HG02884 (cell line): ENCODE data around the gene ARTN.

Source experiments
- ATAC-seq: cut with Tn5 transposase; IDR thresholded peaks from one replicate; pipeline ENCODE4 v1.9.1; 2021; ENCODE audit warnings: mild to moderate bottlenecking, moderate library complexity; ENCODE audit not compliant: unreplicated experiment

The ARTN gene

DNA sequence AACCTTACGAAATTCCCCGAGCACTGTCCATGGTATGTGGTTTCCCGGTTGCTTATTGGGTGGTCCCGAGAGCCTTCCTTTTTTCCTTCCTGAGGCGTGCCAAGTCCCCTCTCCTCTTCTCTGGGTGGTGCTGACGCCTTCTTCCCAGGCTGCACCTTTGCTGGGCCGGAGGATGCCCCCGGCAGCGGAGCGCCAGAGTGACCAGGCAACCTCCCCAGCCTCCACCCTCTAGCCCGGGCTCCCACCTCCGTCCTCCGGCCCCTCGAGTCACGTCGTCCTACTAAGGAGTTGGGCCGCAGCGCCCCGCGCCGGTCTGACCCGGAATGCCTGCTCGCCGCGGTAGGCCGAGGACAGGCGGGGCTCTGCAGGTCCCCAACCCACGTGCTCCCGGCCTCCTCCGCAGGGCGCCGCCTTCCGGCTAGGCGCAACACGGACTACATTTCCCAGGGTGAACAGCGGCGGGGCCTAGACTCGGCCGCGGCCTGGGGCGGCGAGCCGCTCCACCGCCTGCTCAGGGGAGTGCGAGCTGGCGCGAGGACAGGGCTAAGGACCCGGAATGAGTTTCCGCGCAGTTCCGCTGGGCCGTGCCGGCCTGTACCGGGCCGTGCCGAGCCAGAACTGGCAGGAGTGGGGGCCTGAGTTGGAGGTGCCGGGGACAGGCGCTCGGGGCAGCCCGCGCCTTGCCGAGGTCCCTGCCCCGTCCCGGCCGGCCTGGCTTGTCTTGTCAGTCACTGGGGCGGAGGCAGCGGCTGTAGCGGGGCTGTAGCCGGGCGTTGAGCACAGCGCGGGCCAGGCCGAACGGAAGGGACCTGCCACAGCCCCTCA lies 12.8 kb downstream of the ARTN start, which contains the start of gene IPO13:
TSS of gene IPO13 (plus strand) at position 715 of the 825 bp plus-strand sequence. CDS start 651 bp downstream, outside the sequence.
- ATAC-seq, result peak; percentile 92

DNA sequence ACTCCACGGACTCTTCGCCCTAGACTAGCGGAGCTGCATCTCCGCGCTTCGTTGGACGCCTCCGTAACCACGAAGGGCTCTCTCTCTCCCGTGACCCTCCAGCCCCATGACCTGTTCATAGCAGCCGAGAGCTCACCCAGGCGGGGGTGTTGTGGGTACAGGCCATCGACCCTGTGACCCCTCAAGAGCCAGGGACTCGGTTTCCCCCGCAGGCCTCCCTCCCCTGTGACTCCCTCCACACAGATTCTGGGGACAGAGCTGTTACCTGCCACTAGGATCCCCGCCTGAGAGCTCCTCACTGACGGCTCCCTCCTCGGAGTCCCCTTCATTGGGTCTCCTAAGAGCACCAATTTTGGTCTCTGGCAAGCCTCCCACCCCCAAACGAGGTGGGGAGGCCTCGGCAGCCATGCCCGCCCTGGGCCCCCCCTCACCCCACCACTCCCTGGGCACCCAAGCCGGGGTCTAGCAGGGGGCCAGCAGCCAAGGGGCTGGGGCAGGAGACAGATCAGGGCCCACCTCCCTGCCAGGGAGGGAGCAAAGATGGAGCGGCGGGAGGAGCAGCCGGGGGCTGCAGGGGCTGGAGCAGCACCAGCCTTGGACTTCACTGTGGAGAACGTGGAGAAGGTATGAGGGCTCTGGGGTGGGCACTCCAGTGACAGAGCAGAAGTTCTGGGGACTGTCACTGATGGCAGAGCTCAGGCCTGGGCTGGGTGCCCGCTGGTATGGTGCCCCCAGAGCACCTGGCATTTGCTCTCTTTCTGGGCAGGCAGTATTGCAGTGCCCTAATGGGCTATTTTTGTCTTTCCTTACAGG lies 13.7 kb downstream of the ARTN start:
- ATAC-seq, result peak; percentile 23

DNA sequence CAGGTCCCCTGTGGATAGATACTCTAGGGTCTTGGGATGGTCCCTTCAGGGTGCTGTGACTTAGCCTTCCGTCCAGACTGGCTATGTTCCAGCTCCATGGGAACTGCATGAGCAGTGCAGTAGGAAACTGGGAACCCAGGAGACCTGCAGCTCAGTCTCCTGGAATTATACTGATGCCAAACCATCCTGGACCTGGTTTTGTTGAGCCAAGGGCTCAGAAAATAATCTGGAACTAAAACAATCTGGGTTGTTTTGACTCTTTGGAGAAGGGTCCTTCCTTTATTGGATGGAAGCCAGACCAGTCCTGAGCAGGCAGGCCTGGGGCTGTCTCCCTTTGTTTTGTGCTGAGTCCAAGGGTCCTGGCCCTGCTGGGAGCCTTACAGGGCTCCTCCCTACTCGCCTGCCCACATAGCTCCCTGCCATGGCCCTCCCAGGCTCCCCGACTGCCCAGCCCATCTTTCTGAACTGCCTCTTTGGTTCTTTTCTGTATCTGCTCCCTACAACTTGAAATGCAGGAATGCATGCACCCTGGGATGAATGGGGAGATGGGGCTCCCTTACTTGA lies 14.4 kb downstream of the ARTN start:
- ATAC-seq, result no peak

DNA sequence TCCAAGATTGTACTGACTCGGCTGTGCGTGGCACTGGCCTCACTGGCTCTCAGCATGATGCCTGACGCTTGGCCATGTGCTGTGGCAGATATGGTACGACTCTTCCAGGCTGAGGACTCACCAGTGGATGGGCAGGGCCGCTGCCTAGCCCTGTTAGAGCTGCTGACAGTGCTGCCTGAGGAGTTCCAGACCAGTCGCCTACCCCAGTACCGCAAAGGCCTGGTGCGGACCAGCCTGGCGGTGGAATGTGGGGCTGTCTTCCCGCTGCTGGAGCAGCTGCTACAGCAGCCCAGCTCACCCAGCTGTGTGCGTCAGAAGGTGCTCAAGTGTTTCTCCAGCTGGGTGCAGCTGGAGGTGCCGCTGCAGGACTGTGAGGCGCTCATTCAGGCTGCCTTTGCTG lies 16.1 kb downstream of the ARTN start:
- ATAC-seq, result no peak

DNA sequence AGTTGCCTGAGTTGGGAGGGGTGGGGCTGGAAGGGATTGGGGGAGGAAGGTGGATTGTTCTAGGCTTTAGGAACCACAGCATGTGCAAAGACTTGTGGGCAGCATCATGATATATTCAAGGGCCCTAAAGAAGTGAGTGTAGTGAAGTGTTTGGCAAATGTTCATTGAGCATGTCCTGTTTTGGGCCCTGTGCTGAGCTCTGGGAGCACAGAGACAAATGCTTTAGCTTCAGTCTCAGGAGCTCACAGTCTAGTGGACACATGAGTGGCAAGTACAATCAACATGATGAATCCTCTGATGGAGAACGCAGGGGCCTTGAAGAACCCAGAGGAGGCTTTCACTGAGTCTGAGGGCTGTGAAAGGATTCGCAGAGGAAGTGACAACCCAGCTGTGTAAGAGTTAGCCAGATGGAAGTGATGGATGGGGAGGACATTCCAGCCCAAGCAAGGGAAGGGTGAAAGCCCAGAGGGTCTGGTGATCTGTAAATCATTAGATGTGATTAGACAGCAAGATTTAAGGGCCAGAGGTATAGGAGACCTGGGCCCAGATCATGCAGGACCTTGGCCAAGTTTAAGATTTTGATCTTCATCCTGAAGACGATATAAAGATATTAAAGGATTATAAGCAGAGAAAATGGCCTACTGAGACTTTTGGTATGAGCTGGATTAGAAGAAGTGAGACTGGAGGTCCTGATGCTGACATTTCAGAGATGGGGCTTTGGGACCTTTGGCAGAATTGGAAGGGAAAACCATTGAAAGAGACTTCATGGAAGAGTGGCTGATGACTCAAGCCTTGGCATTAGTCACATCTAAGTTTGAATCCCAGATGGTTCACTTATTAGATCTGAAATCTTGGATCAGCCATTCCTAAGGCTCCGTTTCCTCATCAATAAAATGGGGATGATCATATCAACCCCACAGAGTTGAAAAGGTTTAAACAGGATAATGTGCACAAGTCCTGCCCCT lies 17.7 kb downstream of the ARTN start:
- no peak for ATAC-seq

DNA sequence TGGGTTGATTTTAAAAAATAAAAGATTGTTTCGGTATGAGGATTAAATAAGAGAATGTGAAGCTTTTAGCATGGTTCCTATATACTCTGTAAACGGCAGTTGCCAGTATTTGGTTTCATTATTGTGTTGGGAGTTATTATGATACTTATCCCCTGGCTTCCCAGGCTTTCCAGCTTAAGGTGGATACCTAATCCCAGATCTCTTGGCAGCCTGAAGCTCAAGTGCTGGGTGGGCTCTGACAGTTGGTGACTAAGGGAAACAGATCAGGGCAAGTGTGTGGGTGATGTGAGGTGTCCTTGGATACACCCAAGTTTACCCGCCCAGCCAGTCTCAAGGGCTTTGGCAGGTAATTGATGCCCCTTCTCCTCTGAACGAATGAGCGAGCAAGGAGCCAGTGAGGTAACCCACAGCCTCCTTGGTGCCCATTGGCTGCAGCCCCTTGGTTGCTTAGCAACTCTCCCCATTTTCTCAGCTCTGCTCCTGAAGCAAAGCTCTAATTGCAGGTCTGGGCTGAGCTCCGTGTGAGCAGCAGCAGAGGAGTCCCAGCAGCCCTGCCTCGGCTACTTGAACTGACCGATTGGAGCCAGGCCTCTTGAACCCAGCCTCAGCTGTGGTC lies 19.2 kb downstream of the ARTN start:
- ATAC-seq, result no peak

DNA sequence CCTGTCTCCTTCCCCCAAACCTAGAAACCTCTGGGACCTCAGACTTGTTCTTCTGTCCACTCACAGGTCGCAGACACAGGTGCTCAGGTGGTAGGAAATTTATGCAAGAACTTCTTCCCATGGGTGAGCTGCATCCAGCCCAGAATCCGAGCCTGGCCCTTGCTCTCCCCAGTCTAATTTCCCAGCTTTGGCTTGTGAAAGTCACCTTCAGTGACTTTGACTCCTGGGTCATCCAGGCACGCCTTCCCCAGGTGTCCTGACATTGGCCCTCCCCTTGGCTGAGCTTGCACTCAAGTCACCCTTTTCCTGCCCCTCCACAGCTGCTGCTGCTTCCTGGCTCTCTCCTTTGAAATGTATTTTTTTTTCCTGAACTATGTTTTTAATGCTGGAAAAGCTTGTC lies 19.8 kb downstream of the ARTN start:
- ATAC-seq, result no peak

DNA sequence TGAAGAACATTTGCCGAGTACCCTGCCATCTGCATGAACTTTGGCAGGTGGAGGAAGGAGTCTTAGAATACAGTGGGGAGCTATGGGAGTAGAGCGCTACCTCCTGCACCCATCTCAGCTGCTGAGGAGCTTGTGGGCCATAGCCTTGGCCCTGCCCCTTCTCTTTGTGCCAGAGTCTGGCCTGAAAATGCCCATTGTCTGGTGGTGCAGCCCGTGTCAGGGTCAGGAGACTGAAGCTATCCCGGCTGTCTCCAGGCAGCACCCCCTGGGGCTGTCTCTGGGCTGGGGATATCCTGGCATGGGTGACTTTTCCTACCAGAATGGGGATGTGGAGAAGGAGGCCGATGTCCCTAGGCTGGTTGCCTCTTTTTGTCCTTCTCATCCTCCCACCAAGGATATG lies 20.4 kb downstream of the ARTN start:
- ATAC-seq, result no peak

DNA sequence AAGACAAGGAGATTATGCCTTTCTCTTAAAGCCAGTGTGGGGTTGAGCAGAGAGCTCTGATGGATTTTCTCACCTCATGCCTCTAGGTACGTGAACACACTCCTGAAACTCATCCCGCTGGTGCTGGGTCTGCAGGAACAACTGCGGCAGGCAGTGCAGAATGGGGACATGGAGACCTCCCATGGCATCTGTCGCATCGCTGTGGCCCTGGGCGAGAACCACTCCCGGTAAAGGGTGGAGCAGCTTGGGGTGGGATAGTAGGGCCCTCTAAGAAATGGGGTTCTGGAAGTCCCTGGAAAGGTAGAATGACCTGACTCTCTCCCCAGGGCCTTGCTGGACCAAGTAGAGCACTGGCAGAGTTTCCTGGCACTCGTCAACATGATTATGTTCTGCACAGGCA lies 22.6 kb downstream of the ARTN start:
- no peak for ATAC-seq

DNA sequence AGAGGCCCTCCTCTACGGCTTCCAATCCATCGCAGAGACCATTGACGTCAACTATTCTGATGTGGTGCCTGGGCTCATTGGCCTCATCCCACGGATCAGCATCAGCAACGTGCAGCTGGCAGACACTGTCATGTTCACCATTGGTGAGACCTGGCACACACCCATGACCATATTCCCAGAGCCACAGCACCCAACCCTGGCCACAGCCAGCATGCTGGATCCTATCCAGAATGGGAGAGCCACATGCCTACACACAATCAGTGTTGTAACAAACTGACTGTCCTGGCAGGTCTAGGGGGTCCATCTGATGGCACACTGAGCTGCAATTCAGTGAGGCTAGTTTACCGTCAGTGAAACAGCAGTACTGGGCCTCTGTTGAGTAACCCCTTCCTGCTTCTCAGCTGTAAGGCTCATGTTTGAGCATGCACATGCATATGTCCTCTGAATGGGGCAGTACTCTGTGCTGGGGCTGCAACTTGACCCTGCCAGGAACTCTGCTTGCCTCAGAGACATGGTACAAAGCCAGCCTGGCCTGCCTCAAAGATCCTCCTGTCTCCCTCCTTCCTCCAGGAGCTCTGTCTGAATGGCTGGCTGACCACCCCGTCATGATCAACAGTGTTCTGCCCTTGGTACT lies 23.9 kb downstream of the ARTN start:
- ATAC-seq, result no peak

DNA sequence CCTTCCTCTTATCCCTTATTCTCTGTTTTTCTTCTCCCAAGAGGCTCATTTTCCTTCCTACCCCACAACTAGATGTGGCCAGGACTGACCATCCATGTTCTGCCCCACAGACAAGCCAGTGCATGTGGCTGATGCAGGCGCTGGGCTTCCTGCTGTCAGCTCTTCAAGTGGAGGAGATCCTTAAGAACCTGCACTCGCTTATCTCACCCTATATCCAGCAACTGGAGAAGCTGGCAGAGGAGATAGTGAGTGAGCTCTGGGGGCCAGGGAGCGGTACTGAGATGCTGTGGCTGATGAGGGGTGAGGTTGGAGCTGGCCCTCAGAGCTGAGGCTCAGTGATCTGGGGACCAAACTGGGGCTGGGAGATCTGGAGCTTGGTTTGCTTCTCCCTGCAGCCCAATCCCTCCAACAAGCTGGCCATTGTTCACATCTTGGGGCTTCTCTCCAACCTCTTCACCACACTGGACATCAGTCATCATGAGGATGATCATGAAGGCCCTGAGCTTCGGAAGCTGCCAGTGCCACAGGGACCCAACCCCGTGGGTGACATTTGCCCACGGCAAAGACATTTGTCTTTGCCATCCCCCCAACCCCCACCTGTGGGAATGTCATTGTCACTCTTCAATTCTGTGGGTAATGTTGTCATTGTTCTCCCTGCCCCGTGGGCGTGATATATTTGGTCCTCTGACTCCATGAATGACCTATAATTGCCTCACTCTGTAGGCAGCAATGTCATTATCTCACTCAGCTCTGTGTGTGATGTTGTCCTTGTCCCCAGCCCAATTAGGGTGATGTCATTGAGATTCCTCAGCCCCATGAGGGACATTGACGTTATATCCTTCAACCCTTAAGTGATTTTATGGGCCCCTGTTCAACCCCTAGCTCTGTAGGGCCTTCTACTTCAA lies 25.0 kb downstream of the ARTN start:
- ATAC-seq, result no peak

DNA sequence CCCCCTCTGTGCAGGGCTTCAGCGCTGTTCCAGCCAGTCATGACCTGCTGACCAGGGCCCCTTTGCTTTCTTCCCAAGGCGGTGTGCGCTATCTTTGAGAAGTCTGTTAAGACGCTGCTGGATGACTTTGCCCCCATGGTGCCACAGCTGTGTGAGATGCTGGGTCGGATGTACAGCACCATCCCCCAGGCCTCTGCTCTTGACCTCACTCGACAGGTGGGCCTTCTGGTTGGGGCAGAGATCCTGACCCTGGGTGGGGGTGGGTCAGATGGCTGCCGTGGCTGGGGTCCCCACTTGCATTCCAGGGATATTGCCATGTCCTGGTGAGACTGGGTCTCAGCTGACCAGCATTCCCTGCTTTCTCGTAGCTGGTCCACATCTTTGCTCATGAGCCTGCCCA lies 27.2 kb downstream of the ARTN start:
- no peak for ATAC-seq

DNA sequence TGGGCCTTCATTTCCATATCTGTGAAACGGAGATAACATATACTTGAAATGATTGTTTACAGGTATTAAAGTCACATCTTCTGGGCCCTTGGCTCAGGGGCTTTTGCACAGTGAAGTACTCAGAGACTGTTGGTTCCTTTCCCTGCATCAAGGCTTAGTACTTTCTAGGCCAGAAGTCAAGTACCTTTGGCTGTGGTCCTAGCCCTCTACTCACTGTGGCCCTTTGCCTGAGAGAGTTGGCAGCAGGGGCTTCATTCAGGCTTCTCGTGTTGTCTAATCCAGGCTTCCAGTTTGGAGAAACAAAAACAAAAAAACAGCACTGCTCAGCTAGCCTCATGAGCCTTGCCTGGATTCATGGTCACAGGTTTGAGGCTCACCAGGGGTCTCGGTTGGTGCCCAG lies 28.1 kb downstream of the ARTN start:
- no peak for ATAC-seq

DNA sequence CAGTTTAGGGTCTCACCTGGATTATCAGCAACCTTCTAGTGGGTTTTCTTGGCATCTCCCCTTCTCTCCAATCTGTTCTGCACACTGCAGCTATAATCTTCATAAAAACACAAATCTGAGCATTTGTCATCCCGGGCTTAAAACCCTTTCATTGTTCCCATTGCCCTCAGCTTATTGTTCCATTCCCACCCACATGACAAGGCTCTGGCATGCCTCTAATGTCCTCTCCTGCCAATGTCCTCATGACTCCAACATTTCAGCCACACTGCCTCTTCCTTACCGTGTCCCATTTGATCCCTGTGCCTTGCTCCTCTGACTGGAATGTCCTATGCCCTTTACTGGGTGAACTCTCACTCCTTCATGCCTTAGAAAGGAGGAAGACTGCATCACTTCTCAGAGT lies 28.7 kb downstream of the ARTN start:
- no peak for ATAC-seq

DNA sequence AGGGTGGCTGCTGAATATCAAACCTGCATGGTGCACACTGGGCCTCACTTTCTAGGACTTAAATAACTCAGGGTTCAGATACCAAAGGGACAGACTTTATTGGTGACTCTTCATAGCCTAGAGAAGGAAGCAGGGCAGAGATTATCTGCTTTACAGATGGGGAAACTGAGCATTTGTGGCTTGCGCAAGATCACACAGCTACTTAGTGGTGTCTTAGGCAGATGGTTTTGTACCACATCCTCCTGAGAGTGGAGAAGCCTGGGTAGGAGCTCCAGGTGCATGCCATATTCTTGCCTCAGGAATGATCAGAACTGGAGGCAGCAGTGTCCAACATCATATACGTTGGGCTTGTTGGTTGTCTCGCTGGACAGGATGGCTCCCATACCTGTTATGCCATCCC lies 29.4 kb downstream of the ARTN start:
- no peak for ATAC-seq

DNA sequence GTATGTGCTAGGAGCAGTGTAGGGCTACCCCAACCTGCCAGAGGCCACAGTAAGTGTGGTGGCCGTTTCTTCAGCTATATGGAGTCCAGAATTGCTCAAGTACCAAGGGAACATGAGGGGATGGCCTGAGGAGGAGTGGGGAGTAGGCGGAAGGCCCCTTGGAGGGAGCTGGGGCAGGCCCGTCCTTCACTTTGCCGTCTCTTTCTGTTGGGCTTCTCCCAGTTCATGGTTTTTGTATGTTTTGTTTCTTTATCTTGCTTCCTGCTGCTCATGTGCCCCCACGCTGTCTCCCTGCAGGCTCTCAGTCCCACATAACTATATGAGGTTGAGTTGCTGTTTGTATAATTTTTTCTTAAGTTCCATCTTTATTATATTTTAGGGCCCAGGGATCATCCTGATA lies 30.3 kb downstream of the ARTN start:
- ATAC-seq, result no peak

DNA sequence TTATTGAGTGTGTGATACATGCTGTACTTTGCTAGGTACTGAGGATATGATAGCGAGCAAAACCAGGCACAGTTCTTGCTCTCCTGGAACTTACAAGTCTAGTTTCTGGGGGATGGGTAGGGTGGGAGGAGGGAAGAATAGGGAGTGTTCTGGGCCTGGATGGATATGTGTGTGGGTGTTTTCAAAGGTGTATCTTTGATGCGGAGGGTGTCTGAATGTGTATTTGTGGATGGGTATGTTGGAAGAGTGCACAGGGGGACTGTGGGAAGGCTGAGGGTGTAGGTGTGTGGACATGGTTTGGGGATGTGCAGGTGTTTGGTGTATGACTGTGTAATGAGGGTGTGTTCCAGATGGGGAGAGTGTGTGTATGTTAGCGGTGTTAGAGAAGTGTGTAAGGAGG lies 31.7 kb downstream of the ARTN start:
- no peak for ATAC-seq

DNA sequence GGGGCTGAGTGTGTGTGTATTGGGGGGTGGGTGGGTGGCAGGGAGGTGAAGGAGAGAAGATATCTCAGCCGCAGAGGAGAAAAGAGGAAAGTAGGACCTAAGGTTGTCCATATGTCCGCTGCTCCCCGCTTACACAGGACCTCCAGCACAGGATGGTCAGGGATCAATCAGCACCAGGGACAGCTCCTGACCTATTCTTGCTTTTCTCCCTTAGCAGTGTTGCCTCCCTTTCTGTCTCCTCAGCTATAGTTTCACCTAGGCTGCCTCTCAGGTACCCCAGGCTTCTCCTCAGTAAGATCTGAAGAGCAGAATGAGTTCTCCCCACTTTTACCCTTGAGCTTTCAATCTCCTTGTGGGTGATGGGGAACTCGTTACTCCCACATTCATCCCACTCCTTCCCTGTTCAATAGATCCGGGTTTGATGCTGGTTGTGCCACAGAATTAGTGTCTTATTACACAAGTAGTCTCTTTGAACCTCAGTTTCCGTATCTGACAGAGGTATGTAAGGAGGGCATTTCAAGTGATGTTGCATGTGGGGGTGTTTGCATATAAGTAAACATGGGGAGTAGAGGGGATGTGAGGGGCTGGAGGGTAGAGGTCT lies 34.8 kb downstream of the ARTN start:
- no peak for ATAC-seq

DNA sequence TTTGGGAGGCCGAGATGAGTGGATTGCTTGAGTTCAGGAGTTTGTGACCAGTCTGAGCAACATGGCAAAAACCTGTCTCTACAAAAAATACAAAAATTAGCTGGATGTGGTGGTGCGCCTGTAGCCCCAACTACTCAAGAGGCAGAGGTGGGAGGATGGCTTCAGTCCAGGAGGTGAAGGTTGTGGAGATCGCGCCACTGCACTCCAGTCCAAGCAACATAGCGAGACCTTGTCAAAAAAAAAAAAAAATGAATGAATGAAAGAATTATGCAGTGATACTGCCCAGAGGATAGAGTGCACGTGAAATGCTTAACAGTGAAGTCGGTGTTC lies 35.8 kb downstream of the ARTN start:
- ATAC-seq, result no peak
